ENCODE data around the gene CRY2. TPM values are rescaled to one million over a fixed set of nuclear protein-coding genes. Genes with fewer than 3 reads are reported as not detected.

Gene CRY2
- total and polyA plus RNA-seq, 10 of the 15 experiments (the other 5 are each of a cell fraction or from before 2014, with no cell fraction given), result 1.2 to 14.7 (median 8.1) TPM

DNA sequence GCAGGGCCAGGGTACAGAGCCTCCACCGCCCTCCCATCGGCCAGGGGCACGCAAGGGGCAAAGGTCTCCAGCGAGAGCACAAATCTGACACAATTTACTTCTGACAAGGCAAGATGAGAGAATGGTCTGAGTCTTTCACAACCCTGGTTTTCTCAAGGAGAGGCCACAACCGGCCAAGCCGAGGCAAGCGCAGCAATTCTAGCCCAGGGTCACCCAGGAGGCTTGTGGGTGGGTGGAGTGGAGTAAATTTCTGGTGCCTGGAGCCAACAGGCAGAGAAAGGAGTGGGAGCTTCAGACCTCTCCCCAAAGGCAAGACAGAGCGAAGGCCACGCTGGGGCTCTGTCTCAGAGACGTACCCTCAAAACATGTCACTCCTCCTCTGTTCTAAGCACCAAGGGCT, 84.5 kb downstream of the CRY2 start:
- H3K27me3 ChIP-seq (replicated peaks in 1 of 2; ENCODE audit: control insufficient read depth in 2 of 2, insufficient read depth in 2 of 2, low read length in 1 of 2), result no peaks in the 10 kb centered on the region
- H3K4me2 ChIP-seq (ENCODE audit: control insufficient read depth, insufficient read depth), result no peak overlapping the region
- H3K36me3 ChIP-seq (ENCODE audit: control insufficient read depth in 2 of 2, insufficient read depth in 2 of 2, low read length in 1 of 2), result peaks cover 3 to 12% of the 10 kb centered on the region in 2 experiments; a peak in 2 of 4 replicates
- DNase-seq (ENCODE audit: low read depth, low spot score) (no peak), ATAC-seq (no peak), FAIRE-seq (no peak)
- no peak overlapping the region for H2AFZ ChIP-seq (ENCODE audit: control insufficient read depth, low read depth, low read length)
- 98% methylated on average over 10 of the region's 10 CpGs for WGBS (ENCODE audit: insufficient coverage, insufficient replicate concordance, low lambda C conversion rate, missing lambda C conversion rate)
- POLR2A ChIA-PET, result interaction anchor here (1.6 to 3.1 kb wide), 4 partner anchors 7 to 75 kb away, joined by 6 to 27 read pairs (median 14); partner anchors contain the start of gene PEX16
- no peak overlapping the region for H3K4me3 ChIP-seq
- in situ Hi-C loops (cut with MboI), result no loop called here
- no peak for TF ChIP-seq SMC3 (IDR thresholded peaks at IDR 0.05; ENCODE audit: borderline replicate concordance, low read length)
- no peak for TF ChIP-seq NR2F1 (conservative IDR thresholded peaks at IDR 0.05)
- no peak for TF ChIP-seq CHD1 (IDR thresholded peaks at IDR 0.05; ENCODE audit: low read depth, low read length)
- TF ChIP-seq, protein P1, sequence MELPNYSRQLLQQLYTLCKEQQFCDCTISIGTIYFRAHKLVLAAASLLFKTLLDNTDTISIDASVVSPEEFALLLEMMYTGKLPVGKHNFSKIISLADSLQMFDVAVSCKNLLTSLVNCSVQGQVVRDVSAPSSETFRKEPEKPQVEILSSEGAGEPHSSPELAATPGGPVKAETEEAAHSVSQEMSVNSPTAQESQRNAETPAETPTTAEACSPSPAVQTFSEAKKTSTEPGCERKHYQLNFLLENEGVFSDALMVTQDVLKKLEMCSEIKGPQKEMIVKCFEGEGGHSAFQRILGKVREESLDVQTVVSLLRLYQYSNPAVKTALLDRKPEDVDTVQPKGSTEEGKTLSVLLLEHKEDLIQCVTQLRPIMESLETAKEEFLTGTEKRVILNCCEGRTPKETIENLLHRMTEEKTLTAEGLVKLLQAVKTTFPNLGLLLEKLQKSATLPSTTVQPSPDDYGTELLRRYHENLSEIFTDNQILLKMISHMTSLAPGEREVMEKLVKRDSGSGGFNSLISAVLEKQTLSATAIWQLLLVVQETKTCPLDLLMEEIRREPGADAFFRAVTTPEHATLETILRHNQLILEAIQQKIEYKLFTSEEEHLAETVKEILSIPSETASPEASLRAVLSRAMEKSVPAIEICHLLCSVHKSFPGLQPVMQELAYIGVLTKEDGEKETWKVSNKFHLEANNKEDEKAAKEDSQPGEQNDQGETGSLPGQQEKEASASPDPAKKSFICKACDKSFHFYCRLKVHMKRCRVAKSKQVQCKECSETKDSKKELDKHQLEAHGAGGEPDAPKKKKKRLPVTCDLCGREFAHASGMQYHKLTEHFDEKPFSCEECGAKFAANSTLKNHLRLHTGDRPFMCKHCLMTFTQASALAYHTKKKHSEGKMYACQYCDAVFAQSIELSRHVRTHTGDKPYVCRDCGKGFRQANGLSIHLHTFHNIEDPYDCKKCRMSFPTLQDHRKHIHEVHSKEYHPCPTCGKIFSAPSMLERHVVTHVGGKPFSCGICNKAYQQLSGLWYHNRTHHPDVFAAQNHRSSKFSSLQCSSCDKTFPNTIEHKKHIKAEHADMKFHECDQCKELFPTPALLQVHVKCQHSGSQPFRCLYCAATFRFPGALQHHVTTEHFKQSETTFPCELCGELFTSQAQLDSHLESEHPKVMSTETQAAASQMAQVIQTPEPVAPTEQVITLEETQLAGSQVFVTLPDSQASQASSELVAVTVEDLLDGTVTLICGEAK (IDR thresholded peaks at IDR 0.05; ENCODE audit: borderline replicate concordance), result no peak
- TF ChIP-seq CBFB (IDR thresholded peaks at IDR 0.05; ENCODE audit: low read depth), result no peak
- no peak for TF ChIP-seq ZNF217 (IDR thresholded peaks at IDR 0.05)
- TF ChIP-seq RAD51 (IDR thresholded peaks at IDR 0.05), result no peak
- no peak for TF ChIP-seq SMAD5 (IDR thresholded peaks at IDR 0.05; ENCODE audit: low read depth)
- no peak for TF ChIP-seq DPF2 (IDR thresholded peaks at IDR 0.05)
- TF ChIP-seq, protein P2, sequence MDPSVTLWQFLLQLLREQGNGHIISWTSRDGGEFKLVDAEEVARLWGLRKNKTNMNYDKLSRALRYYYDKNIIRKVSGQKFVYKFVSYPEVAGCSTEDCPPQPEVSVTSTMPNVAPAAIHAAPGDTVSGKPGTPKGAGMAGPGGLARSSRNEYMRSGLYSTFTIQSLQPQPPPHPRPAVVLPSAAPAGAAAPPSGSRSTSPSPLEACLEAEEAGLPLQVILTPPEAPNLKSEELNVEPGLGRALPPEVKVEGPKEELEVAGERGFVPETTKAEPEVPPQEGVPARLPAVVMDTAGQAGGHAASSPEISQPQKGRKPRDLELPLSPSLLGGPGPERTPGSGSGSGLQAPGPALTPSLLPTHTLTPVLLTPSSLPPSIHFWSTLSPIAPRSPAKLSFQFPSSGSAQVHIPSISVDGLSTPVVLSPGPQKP (IDR thresholded peaks at IDR 0.05; ENCODE audit: low read depth, low read length), result no peak
- no peak for TF ChIP-seq TCF12 (IDR thresholded peaks at IDR 0.05; ENCODE audit: low read depth, low read length)
- TF ChIP-seq EP300 (IDR thresholded peaks at IDR 0.05; ENCODE audit: borderline replicate concordance in 1 of 2, control insufficient read depth in 1 of 2, low read depth in 2 of 2, low read length in 2 of 2), result no peak
- no peak for TF ChIP-seq WRNIP1 (IDR thresholded peaks at IDR 0.05; ENCODE audit: borderline replicate concordance, low read depth, low read length)
- RAD21 ChIA-PET (ENCODE audit: unreplicated experiment), result interaction anchor here (1.8 to 3.2 kb wide), 3 partner anchors 13 to 85 kb away, joined by 6 to 29 read pairs (median 18); partner anchors contain the start of genes CRY2 and PEX16
- CTCF ChIA-PET, result interaction anchor here (1.0 to 3.3 kb wide), 2 partner anchors 33 to 90 kb away, joined by 4 to 20 read pairs; no protein-coding TSS in a partner anchor
- H4K20me1 ChIP-seq (ENCODE audit: control insufficient read depth, insufficient read depth), result peaks cover 6% of the 10 kb centered on the region
- SMC1A ChIA-PET (ENCODE audit: uncharacterized antibody, unreplicated experiment), result interaction anchor here (2.7 to 2.9 kb wide), 3 partner anchors 9 to 34 kb away, joined by 18 to 31 read pairs (median 24); partner anchors contain the start of gene PEX16
- H3K9me3 ChIP-seq (replicated peaks; ENCODE audit: control insufficient read depth, insufficient read depth, low read length), result no peaks in the 10 kb centered on the region
- intact Hi-C loops (cut with micrococcal nuclease; ENCODE audit: unreplicated experiment), result no loop called here
- no peak overlapping the region for H3K9ac ChIP-seq (ENCODE audit: control insufficient read depth, insufficient read depth, low read length)
- H3K79me2 ChIP-seq (ENCODE audit: control insufficient read depth, insufficient read depth, low read length), result no peaks in the 10 kb centered on the region
- no TSS peak for BruUV-seq (replicated peaks)
- peaks cover 53% of the 10 kb centered on the region for H3K4me1 ChIP-seq (ENCODE audit: control insufficient read depth, insufficient read depth, low read length)
- no peak overlapping the region for H3K27ac ChIP-seq (ENCODE audit: control insufficient read depth, insufficient read depth)

All from GM12878 (cell line).